IPS-18a (cell line): ENCODE data around the gene ZNF550.
A peak's percentile ranks its signal among the peaks of the same experiment; 100 is the strongest.

Source experiments
- H3K27ac ChIP-seq: one replicate; pipeline ENCODE4 v1.5.1; 2013; ENCODE audit warnings: low read length
- H3K27me3 ChIP-seq: one replicate; pipeline ENCODE4 v1.6.1; 2013; ENCODE audit warnings: mild to moderate bottlenecking, low read length; ENCODE audit not compliant: control insufficient read depth, insufficient read depth
- H3K36me3 ChIP-seq: one replicate; pipeline ENCODE4 v1.6.1; 2013; ENCODE audit warnings: low read depth, low read length; ENCODE audit not compliant: control insufficient read depth
- H3K4me1 ChIP-seq: one replicate; pipeline ENCODE4 v1.6.1; 2013; ENCODE audit warnings: low read depth, low read length; ENCODE audit not compliant: control insufficient read depth
- H3K4me3 ChIP-seq: one replicate; pipeline ENCODE4 v1.5.1; 2013; ENCODE audit warnings: low read length
- H3K9ac ChIP-seq: one replicate; pipeline ENCODE4 v1.6.1; 2013; ENCODE audit warnings: mild to moderate bottlenecking, low read length, moderate library complexity
- H3K9me3 ChIP-seq: one replicate; pipeline ENCODE4 v1.6.1; 2013; ENCODE audit warnings: low read depth, low read length; ENCODE audit not compliant: control insufficient read depth

ZNF550 gene

GRCh38 chr19:57570707-57571106 lies 11.0 kb upstream of the ZNF550 start:
- Histone ChIP-seq H3K4me1 (no peaks in the 10 kb centered on the region), H3K9me3 (peaks cover 71% of the 10 kb centered on the region)

DNA sequence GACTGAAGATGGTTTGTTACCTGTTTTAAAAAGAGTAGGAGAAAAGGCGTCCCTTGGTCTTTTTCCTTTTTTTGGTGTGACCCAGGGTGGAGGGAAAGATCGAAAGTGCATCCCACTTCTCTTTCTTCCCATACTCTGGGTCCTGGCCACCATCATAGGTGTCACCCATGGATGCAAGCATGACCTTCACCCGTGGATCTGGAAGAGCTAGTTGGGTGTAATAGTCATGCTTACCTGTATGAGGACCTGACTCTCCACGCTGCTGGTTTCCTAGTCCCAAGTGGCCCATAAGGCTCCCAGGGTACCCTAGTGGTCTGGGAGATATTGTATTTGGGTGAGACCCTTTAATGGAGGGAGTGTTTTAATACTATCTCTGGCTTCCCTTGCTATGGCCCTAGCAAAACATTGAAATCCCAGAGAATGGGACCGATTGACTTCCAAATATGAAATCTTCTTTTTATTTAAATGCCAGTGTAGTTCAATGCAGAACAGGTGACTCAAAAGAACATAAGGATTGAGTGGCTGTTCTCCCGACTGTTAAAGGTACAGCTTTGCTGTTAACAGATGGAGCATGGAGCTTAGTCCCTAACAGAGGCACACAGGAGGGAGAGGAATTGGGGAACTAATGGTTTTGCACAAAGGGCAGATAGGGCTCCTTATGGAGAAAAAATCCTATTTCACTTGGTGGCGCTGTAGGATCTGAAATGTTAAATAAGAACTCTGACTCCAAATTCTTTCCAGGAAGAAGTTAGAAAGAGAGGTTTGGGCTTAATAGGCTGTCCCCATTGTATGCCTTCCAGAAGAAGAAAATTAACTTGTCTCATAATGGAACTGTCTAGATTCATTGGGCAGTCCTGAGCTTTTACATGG lies 7.0 kb upstream of the ZNF550 start:
- H3K9ac ChIP-seq, result no peak overlapping the region
- no peak overlapping the region for H3K4me3 ChIP-seq
- no peak overlapping the region for H3K27ac ChIP-seq
- H3K36me3 ChIP-seq, result no peaks in the 10 kb centered on the region
- H3K9me3 ChIP-seq, result peaks cover 60% of the 10 kb centered on the region
- no peaks in the 10 kb centered on the region for H3K4me1 ChIP-seq
- H3K27me3 ChIP-seq, result no peaks in the 10 kb centered on the region

More at GRCh38 chr19:57570707-57571106, 11.0 kb upstream of the ZNF550 start:
- H3K36me3 ChIP-seq, result peaks cover 36% of the 10 kb centered on the region
- no peak overlapping the region for H3K4me3 ChIP-seq
- H3K27me3 ChIP-seq, result no peaks in the 10 kb centered on the region
- H3K9ac ChIP-seq, result no peak overlapping the region
- no peak overlapping the region for H3K27ac ChIP-seq

DNA sequence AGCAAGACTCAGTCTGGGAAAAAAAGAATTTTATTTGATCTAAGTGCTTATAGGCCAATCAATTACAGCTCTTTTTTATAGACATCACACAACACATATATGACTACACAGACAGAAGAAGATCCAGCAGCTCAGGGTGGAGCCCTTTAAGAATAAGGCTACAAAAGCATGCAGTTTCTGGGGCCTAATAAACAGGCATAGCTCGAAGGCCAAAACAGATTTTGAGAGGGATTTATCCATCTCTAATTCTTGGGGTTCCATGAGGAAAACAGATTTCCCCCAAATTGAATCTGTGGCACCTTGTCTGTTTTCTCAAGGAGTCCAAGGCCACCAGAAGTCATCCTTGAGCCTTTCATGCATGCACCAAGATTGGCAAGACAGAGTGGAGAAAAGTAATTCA lies 3.9 kb upstream of the ZNF550 start:
- no peak overlapping the region for H3K4me3 ChIP-seq
- H3K9me3 ChIP-seq, result peaks cover 39% of the 10 kb centered on the region
- H3K27me3 ChIP-seq, result no peaks in the 10 kb centered on the region
- H3K4me1 ChIP-seq, result peaks cover 3% of the 10 kb centered on the region
- H3K36me3 ChIP-seq, result no peaks in the 10 kb centered on the region
- H3K9ac ChIP-seq, result no peak overlapping the region
- H3K27ac ChIP-seq, result no peak overlapping the region

DNA sequence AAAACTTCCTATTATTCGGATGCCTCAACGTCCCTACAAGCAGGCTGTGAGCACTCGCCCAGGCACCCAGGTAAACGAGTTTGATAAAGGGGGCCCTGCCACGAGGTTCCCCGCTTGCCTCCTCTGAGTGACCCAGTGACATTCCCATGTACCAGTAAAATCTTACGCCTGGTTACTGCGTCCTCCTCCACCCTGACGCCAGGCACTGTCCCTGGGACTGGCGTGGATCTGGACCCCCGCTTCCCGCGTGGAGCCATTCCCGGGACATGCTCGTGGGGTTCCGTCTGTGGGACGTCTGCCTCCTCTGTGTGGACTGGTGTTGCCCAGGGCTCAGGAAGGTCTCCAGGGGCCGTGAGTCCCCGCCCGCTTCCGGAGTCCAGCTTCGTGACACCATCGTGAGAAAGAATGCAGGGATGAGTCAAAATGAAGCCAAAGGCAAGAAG lies 407 bp upstream of the ZNF550 start:
- Histone ChIP-seq H3K36me3 (peaks cover 9% of the 10 kb centered on the region), H3K9me3 (peaks cover 16% of the 10 kb centered on the region), H3K27ac (no peak overlapping the region), H3K9ac (no peak overlapping the region), H3K4me3 (peak overlapping the region; percentile 88), H3K27me3 (no peaks in the 10 kb centered on the region), H3K4me1 (peaks cover 7% of the 10 kb centered on the region)

DNA sequence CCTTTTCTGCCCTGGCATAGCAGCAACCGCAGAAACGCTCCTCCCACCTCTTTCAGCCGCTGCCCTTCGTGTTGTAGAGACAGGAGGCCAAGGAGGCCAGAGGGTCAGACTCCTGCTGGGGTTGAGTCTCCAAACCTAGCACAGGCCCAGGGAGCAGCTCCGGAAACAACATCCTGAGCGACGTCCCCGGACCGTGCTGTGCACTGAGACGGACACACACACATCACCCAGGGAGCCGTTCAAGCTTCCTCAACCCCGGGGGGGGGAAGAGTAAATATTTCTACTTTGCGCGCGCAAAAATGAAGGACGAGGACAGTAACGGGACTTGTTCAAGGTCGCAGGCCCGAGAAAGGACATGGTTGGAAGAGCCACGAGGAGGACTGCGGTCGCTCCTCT lies 657 bp downstream of the ZNF550 start:
- Histone ChIP-seq H3K4me3 (peak overlapping the region; percentile 88), H3K9me3 (peaks cover 6% of the 10 kb centered on the region), H3K27ac (no peak overlapping the region), H3K9ac (peak overlapping the region; percentile 69), H3K27me3 (no peaks in the 10 kb centered on the region), H3K36me3 (peaks cover 16% of the 10 kb centered on the region), H3K4me1 (peaks cover 7% of the 10 kb centered on the region)

DNA sequence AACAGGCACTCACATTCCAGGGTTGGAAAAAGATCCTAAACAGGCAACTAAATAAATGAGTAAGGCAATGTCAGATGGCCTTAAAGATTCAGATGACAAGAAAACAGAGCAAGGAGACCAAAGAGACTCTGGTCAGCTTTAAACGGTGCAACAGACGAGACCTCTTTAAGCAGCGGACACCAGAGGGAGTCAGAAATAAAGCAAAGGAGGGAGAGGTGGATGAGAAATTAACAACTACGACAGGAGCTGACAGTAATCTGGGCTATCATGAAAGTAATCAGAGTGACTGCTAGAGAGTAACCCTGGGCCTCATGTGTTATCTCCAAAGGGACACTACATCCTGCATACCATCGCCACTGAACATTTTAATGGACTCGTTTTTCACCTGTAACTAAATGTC lies 1.1 kb downstream of the ZNF550 start:
- Histone ChIP-seq H3K27ac (no peak overlapping the region), H3K36me3 (peaks cover 17% of the 10 kb centered on the region), H3K27me3 (no peaks in the 10 kb centered on the region), H3K9me3 (peaks cover 6% of the 10 kb centered on the region), H3K9ac (peak overlapping the region; percentile 69), H3K4me3 (peak overlapping the region; percentile 88), H3K4me1 (peaks cover 7% of the 10 kb centered on the region)

GRCh38 chr19:57557659-57558058 lies 2.0 kb downstream of the ZNF550 start:
- no peak overlapping the region for H3K9ac ChIP-seq
- H3K4me1 ChIP-seq, result peaks cover 7% of the 10 kb centered on the region
- H3K4me3 ChIP-seq, result no peak overlapping the region
- no peak overlapping the region for H3K27ac ChIP-seq
- no peaks in the 10 kb centered on the region for H3K27me3 ChIP-seq
- H3K36me3 ChIP-seq, result peaks cover 17% of the 10 kb centered on the region
- peaks cover 6% of the 10 kb centered on the region for H3K9me3 ChIP-seq

DNA sequence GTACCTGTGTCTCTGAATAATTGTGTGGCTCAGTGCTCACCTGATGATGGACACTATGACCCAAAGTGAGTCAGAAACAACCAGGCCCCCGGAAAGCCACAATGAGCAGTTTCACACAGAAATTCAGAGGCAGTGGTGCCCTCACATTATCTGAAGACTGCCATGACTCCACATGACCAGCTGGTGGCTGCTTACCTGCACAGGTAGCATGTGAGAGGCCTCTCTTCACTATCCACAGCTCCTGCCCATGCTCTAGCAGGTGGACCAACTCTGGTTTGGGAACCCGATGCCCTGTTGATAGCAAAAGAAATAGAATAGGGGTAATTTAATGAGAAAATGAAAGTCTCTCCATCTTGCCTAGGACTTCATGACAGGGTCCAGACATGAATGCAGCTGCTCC lies 7.2 kb downstream of the ZNF550 start:
- H3K36me3 ChIP-seq, result peaks cover 56% of the 10 kb centered on the region
- no peak overlapping the region for H3K27ac ChIP-seq
- H3K9ac ChIP-seq, result no peak overlapping the region
- H3K9me3 ChIP-seq, result peaks cover 9% of the 10 kb centered on the region
- no peaks in the 10 kb centered on the region for H3K27me3 ChIP-seq
- no peak overlapping the region for H3K4me3 ChIP-seq
- H3K4me1 ChIP-seq, result no peaks in the 10 kb centered on the region

GRCh38 chr19:57546513-57546912 lies 13.2 kb downstream of the ZNF550 start:
- Histone ChIP-seq H3K4me1 (no peaks in the 10 kb centered on the region), H3K9ac (no peak overlapping the region), H3K36me3 (peaks cover 72% of the 10 kb centered on the region), H3K9me3 (peaks cover 18% of the 10 kb centered on the region), H3K27me3 (no peaks in the 10 kb centered on the region), H3K27ac (no peak overlapping the region), H3K4me3 (no peak overlapping the region)

DNA sequence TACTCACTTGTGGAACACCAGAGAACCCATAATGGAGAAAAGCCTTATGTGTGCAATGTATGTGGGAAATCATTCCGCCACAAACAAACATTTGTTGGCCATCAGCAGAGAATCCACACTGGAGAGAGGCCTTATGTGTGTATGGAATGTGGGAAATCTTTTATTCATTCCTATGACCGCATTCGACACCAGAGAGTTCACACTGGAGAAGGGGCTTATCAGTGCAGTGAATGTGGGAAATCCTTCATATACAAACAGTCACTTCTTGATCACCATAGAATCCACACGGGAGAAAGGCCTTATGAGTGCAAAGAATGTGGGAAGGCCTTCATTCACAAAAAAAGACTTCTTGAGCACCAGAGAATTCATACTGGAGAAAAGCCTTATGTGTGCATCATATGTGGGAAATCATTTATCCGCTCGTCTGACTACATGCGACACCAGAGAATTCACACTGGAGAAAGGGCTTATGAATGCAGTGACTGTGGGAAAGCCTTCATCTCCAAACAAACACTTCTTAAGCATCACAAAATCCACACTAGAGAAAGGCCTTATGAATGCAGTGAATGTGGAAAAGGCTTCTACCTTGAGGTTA lies 21.6 kb downstream of the ZNF550 start:
- H3K4me1 ChIP-seq, result no peaks in the 10 kb centered on the region
- H3K9me3 ChIP-seq, result peaks cover 34% of the 10 kb centered on the region
- H3K9ac ChIP-seq, result no peak overlapping the region
- no peak overlapping the region for H3K4me3 ChIP-seq
- H3K36me3 ChIP-seq, result peaks cover 53% of the 10 kb centered on the region
- no peak overlapping the region for H3K27ac ChIP-seq
- no peaks in the 10 kb centered on the region for H3K27me3 ChIP-seq

- Histone ChIP-seq H3K9ac (peak within 1 kb of the TSS; percentile 90), H3K9me3 (no peaks in the 10 kb centered on the region), H3K4me3 (peak within 1 kb of the TSS; percentile 97), H3K27me3 (no peaks in the 10 kb centered on the region), H3K36me3 (peaks cover 6% of the 10 kb centered on the region), H3K4me1 (peaks cover 6% of the 10 kb centered on the region), H3K27ac (peak within 1 kb of the TSS; percentile 68)
These were observed 32.4 kb downstream of the ZNF550 start, which contains the start of gene ZNF549 for GRCh38 chr19:57527136-57527881. ZNF549 (plus strand) TSS chr19:57527356; CDS start chr19:57527574, 218 bp downstream.
